GM21367 (cell line): ENCODE measurements around the gene RYR2.
A peak's percentile ranks its signal among the peaks of the same experiment; 100 is the strongest.
"Not testable (repeated sequence)": the region's sequence is repeated elsewhere in the genome, so short reads cannot be mapped to it uniquely, and the experiment has no call there.

Experiments
- ATAC-seq: cut with Tn5 transposase; IDR thresholded peaks from one replicate; pipeline ENCODE4 v1.9.1; 2021; ENCODE audit not compliant: unreplicated experiment

Gene RYR2

GRCh38 chr1:237527761-237528160, 485.8 kb downstream of the RYR2 start:
- ATAC-seq: no peak

GRCh38 chr1:237528545-237528944, 486.6 kb downstream of the RYR2 start:
- no peak for ATAC-seq

- no peak for ATAC-seq
These were observed 497.1 kb downstream of the RYR2 start for GRCh38 chr1:237539055-237539454.

GRCh38 chr1:237542525-237543418, 500.8 kb downstream of the RYR2 start:
- ATAC-seq: no peak

GRCh38 chr1:237553078-237553477, 511.1 kb downstream of the RYR2 start:
- no peak for ATAC-seq

- ATAC-seq: no peak
These were observed 514.9 kb downstream of the RYR2 start for GRCh38 chr1:237556911-237557310.

- ATAC-seq: peak; percentile 88
These were observed 520.3 kb downstream of the RYR2 start for GRCh38 chr1:237562242-237562823.

- ATAC-seq: no peak
These were observed 523.3 kb downstream of the RYR2 start for GRCh38 chr1:237565236-237565635.

- ATAC-seq: no peak
These were observed 524.6 kb downstream of the RYR2 start for GRCh38 chr1:237566581-237566980.

- ATAC-seq: no peak
These were observed 527.0 kb downstream of the RYR2 start for GRCh38 chr1:237568955-237569354.

- no peak for ATAC-seq
These were observed 528.5 kb downstream of the RYR2 start for GRCh38 chr1:237570530-237570929.

GRCh38 chr1:237574536-237574935, 532.6 kb downstream of the RYR2 start:
- no peak for ATAC-seq

- no peak for ATAC-seq
These were observed 536.6 kb downstream of the RYR2 start for GRCh38 chr1:237578540-237578939.

- no peak for ATAC-seq
These were observed 538.7 kb downstream of the RYR2 start for GRCh38 chr1:237580726-237581125.

- no peak for ATAC-seq
These were observed 541.3 kb downstream of the RYR2 start for GRCh38 chr1:237583270-237583669.

- ATAC-seq: no peak
These were observed 541.8 kb downstream of the RYR2 start for GRCh38 chr1:237583756-237584155.

GRCh38 chr1:237590386-237590785, 548.4 kb downstream of the RYR2 start:
- no peak for ATAC-seq

GRCh38 chr1:237591353-237591752, 549.4 kb downstream of the RYR2 start:
- no peak for ATAC-seq

- ATAC-seq: not testable (repeated sequence)
These were observed 561.1 kb downstream of the RYR2 start for GRCh38 chr1:237603036-237603568.

- no peak for ATAC-seq
These were observed 566.4 kb downstream of the RYR2 start for GRCh38 chr1:237608433-237608832.

GRCh38 chr1:237610157-237610556, 568.2 kb downstream of the RYR2 start:
- no peak for ATAC-seq

GRCh38 chr1:237613984-237614383, 572.0 kb downstream of the RYR2 start:
- no peak for ATAC-seq
